LNCAP (cell line): ENCODE measurements around the gene SEPTIN11.

Source experiments
- CTCF ChIP-seq: fragments of 450-650 bp; IDR thresholded peaks from 2 replicates; pipeline ENCODE4 v1.5.1; 2017; ENCODE audit warnings: mild to moderate bottlenecking

SEPTIN11 gene

GRCh38 chr4:76949276-76950051, at the start of gene SEPTIN11:
Gene SEPTIN11, plus strand, starts transcription at chr4:76949752. Its CDS starts 152 bp downstream, at chr4:76949904.
- TF ChIP-seq CTCF: no peak

- no peak for TF ChIP-seq CTCF
Observed at GRCh38 chr4:76902233-76902890, 47.2 kb upstream of the SEPTIN11 start.

GRCh38 chr4:76904646-76905190, 44.8 kb upstream of the SEPTIN11 start:
- TF ChIP-seq CTCF: no peak

- TF ChIP-seq CTCF: no peak
Observed at GRCh38 chr4:76905521-76905920, 44.0 kb upstream of the SEPTIN11 start.

- no peak for TF ChIP-seq CTCF
Observed at GRCh38 chr4:76909711-76910110, 39.8 kb upstream of the SEPTIN11 start.

GRCh38 chr4:76920715-76921114, 28.8 kb upstream of the SEPTIN11 start:
- TF ChIP-seq CTCF: no peak

- TF ChIP-seq CTCF: no peak
Observed at GRCh38 chr4:76923619-76924357, 25.8 kb upstream of the SEPTIN11 start.
